Lower leg skin (tissue), 3 donors: ENCODE results near the gene GOLGA6C.

ENCODE experiments used
- POLR2A ChIP-seq, 2 donors: fragments of 450-650 bp; IDR thresholded peaks; one replicate each; pipeline ENCODE4 v1.6.1; 2016 to 2017; ENCODE audit warnings: antibody characterized with exemption in 2 of 2, mild to moderate bottlenecking in 1 of 2, moderate library complexity in 1 of 2
- TF ChIP-seq, protein P1 (sequence below), 3 donors: fragments of 450-650 bp; IDR thresholded peaks; one replicate each; pipeline ENCODE4 v1.5.1; 2016; ENCODE audit warnings: antibody characterized with exemption in 3 of 3, mild to moderate bottlenecking in 3 of 3, moderate library complexity in 2 of 3

DNA sequence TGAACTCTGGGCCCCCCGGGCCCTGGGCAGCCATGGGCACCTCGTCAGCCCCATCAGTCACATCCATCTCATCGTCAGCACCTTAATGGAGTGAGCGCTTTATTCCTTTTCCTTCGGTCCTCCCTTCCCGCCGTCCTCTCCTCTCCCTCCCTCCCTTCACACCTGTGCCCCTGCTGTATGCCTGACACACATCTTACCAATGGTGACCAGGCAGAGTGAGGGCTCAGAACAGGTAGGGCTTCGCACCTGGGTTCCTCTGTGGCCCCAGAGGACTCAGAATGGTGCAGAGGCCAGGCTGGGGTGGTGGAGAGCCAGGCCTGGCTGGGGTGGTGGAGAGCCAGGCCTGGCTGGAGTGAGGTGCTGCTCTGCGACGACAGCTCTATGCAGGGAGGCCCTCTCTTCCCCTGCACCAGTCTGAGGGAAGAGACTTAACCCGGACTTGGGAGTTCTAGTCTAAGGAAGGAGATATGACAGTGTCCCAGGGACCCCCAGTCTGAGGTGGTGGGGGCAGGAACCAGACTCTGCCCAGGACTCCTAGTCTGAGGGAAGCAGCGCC, 44.8 kb upstream of the GOLGA6C start:
- TF ChIP-seq, protein P1, sequence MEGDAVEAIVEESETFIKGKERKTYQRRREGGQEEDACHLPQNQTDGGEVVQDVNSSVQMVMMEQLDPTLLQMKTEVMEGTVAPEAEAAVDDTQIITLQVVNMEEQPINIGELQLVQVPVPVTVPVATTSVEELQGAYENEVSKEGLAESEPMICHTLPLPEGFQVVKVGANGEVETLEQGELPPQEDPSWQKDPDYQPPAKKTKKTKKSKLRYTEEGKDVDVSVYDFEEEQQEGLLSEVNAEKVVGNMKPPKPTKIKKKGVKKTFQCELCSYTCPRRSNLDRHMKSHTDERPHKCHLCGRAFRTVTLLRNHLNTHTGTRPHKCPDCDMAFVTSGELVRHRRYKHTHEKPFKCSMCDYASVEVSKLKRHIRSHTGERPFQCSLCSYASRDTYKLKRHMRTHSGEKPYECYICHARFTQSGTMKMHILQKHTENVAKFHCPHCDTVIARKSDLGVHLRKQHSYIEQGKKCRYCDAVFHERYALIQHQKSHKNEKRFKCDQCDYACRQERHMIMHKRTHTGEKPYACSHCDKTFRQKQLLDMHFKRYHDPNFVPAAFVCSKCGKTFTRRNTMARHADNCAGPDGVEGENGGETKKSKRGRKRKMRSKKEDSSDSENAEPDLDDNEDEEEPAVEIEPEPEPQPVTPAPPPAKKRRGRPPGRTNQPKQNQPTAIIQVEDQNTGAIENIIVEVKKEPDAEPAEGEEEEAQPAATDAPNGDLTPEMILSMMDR (IDR thresholded peaks at IDR 0.05) = no peak
- no peak for TF ChIP-seq POLR2A (IDR thresholded peaks at IDR 0.05)
